Stimulated activated CD4-positive, alpha-beta T cell treated with anti-CD3 and anti-CD28 coated beads, Interleukin-15, amount 100 ng/mL, for 1 hour (primary cell): ENCODE results near the gene CASQ2.

Experiments used
- DNase-seq, 2 donors: peaks; one replicate each; pipeline ENCODE4 v3.0.0-alpha.2; 2020; ENCODE audit warnings: low read depth in 1 of 2, low spot score in 1 of 2

CASQ2 gene

DNA sequence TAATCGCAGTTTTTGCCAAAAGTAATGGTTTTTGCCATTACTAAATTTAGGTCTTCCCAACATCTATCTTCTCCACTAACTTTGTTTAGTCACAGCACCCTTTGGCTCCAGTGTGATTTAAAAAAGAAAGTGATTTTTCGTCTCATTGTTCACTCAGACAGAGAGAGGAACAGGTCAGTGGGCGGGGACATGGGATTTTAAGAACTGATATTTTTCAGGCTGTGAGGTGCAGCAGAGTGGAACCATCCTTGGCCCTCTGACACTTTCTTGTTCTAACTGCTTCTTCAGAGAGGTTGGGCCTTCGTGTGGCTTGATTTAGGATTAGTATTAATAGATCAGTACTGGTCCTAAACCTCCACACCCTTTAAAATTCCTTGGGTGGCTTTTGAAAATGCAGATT, 38.8 kb downstream of the CASQ2 start:
- no peak for DNase-seq

DNA sequence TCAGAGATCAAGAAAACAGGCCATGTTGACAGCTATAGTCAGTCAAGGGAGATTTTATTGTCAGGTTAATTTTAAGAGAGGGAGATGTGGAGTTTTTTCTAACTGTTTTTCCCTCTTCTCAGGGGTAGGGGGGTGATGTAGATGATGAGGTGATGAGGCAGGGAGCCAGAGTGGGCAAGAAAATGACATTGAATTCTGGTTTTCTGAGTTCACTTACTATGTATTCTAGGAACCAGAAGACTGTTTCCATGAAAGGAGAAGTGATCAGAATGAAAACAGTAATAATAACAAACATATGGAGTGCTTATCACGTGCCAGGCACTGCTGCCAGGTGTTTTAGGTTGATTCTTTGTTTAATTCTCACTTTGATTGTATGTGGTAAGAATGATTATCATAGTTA, 40.2 kb downstream of the CASQ2 start:
- DNase-seq = no peak

DNA sequence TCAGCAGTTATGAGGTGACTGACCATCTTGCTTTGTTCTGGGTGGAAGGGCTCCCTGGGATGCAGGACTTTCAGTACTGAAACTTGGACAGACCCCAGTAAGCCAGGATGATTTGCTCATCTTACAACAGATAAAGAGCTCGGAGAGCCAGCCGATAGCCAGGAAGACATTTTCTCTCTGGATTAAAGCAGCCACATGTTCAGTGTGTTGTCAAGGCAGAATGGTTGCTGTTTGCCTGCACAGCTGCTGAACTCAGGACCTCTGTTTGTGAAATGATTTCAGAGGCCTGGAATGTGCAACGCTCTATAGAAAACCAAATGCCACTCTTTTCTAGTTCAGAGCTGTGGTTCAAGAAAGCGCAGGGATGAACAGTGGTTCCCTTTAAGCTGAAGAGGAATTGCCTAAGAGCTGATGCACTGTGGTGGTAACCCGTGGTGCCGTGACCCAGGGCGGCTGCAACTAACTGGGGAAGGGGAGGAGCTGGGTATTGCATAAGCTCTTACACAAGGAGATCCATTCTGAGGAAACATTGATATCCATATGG, 40.7 kb downstream of the CASQ2 start:
- no peak for DNase-seq

DNA sequence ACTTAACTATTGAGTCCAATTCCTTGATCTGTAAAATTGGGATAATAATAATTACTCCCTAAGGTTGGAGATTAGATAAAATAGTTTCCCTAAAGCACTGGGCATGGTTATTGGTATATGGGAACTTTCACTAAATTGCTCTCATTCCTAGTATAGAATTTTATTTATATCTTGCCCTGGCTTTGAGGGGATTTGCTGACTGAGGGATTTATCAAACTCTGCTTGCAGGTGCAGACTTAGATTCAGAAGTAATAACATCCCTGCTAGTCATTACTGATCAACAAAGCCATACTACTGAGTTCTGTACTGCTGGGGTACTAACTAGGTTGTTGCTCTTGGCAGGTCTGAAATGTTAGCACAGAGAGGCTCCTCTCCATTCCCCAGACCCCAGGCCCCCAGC, 41.9 kb downstream of the CASQ2 start:
- no peak for DNase-seq

DNA sequence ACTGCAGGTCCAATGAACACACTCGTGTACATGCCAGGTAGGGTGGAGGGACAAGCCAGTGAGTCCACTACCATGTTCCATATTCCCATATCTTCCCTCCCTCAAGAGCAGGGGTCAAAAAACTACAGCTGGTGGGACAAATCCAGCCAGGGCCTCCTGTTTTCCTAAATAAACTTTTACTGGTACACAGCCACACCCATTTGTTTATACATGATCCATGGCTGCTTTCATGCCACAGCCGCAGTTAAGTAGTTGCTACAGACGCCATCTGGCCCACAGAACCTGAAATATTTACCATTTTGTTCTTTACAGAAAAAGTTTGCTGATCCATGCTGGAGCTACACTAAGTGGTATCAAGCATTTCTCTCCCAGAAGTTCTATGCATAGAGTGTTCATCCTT, 42.4 kb downstream of the CASQ2 start:
- no peak for DNase-seq

- DNase-seq = no peak
Observed at GRCh38 chr1:115725600-115725999, 42.9 kb downstream of the CASQ2 start.

- no peak for DNase-seq
Observed at GRCh38 chr1:115723756-115724155, 44.8 kb downstream of the CASQ2 start.

- DNase-seq = no peak
Observed at GRCh38 chr1:115722221-115722620, 46.3 kb downstream of the CASQ2 start.

DNA sequence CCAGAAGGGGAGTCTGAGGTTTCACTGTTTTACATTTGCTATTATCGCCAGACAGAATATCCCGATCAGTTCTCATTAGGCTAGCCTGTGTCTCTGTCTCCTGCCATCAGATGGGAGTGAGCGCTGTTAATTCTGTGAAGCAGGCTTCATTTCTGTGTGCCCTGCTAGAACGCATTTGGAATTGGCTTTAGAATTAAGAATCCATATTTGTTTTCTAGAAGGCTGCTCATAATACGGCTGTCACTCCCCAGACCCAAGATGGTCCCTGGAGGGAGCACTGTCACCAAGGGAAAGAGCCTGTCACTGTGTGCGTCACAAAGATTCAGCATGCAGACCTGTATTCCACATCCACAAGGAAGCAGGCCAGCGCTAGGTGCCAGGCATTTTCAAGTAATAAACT, 49.2 kb downstream of the CASQ2 start:
- no peak for DNase-seq

DNA sequence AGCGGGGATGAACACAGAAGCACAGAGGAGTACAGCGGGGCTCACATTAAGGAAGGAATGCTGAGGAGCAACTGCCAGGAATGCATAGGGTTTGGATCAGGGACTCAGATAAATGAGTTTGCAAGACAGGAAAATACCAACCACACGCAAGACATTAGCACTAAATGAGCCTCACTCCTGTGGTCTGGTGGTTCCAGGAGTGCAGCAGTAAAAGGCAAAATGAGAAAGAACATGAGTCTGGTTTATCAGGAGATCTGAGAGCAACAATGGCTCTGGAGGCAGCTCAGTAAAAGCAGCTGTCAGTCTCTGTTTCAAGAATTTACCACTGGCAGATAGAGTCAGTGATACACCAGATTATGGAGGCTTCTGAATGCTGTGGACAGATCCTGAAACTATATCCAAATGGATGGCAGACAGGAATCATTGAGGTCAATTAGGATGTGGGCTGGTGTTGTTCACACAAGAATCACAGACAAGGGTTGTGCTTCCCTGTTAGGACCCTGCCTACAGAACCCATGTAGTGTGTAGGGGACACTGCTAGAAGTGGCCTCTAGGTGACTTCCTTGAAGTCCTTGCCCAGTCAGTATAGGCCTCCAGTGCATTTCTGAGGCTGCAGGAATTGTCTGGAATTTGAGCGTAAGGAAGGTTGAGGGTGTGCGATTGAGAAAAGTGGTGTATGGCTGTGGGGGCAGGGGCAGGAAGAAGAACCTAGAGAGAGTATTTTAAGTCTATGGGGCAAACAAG, 50.3 kb downstream of the CASQ2 start:
- DNase-seq = no peak

DNA sequence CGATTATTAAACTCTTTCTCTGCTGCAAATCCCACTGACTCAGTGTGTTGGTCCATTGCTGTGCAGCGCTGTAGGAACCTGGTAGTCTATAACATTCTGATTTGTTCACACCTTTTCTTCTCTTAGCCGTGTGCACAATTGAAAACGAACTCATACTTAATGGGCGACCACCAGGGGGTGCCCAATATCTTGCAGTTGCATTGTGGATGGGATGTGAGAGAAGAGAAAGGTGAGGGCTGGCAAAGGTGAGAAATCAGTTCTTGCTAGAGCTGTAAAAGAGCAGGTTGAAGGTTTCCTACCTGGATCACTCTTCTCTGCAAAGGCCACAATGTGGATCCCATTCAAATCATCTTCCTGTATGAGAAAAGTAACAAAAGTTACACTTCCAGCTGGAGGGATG, 51.0 kb downstream of the CASQ2 start:
- peak in 1 of 2 donors; percentile 5 for DNase-seq

GRCh38 chr1:115714572-115715141, 53.9 kb downstream of the CASQ2 start:
- DNase-seq = no peak

DNA sequence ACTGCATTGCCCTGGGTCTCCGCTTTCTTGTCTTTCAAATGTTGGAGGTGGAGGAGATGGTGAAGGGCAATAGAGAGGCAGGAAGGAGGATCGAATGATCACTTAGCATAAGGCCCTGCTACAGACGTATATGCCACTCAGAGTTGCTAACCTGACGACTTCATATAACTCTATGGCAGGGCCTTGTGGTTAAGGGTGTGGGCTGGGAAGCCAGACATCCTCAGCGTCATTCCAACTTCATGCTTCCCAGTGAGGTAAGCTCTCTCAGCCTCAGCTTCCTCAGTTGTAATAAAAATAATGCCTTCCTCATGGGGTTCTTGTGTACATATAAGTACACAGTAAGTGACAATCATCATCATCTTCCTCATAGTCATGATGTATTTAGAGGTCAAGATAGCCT, 54.6 kb downstream of the CASQ2 start:
- no peak for DNase-seq

GRCh38 chr1:115712911-115713609, 55.5 kb downstream of the CASQ2 start:
- DNase-seq = no peak

DNA sequence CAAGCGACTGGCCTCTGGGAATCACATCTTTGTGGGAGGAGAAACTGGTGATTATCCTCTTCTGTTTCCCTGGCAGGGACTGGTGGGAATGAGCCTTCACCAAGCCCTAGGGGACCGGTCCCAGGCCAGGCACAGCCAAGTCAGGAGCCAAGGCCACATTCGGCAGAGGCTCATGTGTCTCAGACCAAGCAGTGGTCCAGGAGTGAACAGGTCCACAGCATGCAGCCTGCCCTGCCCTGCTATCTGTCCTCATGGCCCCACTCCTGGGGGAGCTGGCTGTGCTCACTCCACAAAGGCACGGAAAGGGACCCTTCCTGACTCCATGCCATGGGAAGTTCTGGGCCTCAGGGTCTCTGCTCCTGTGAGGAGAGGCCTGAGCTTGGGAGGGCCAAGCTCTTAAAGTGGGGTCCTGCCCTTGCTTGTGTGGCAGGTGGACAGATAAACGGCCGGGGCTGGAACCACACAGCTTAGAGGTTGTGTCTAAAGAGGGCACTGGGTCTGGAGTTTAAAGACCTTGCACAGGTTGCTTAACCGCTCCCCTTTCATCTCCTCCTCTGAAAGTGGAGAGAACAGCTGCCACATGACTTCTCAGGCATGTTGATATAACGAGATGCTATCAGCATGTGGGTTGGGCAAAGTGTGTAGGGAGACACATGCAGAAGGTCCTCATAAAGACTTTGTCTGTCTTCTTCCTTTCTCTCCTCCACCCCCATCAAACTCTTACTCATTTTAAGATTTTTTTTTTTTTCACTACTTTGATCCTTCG, 57.5 kb downstream of the CASQ2 start:
- no peak for DNase-seq

- no peak for DNase-seq
Observed at GRCh38 chr1:115706587-115707425, 61.7 kb downstream of the CASQ2 start.

- DNase-seq = no peak
Observed at GRCh38 chr1:115705963-115706362, 62.6 kb downstream of the CASQ2 start.

GRCh38 chr1:115705085-115705951, 63.2 kb downstream of the CASQ2 start:
- no peak for DNase-seq

GRCh38 chr1:115702959-115703358, 65.6 kb downstream of the CASQ2 start:
- DNase-seq = no peak

- no peak for DNase-seq
Observed at GRCh38 chr1:115701090-115701489, 67.4 kb downstream of the CASQ2 start.
